Omental fat pad (tissue), 4 donors: ENCODE results near the gene MPPED2. TPM values are rescaled to one million over a fixed set of nuclear protein-coding genes. Genes with fewer than 3 reads are reported as not detected.

Source experiments
- ATAC-seq: fragments of 150-250 bp; one replicate; pipeline ENCODE4 v1.9.1; 2016; ENCODE audit warnings: mild to moderate bottlenecking, moderate library complexity; ENCODE audit not compliant: low FRiP score
- DNase-seq: peaks from one replicate; pipeline ENCODE4 v3.0.0-alpha.2; 2019; ENCODE audit warnings: low spot score
- total RNA-seq, 4 donors: library from RNA; depleted of rRNA; stranded (reverse); fragments of >200 nt; gene quantifications; one replicate each; pipeline ENCODE4 v1.1.0, GENCODE V29; 2016
- TF ChIP-seq, protein P1 (sequence below), 3 donors: fragments of 450-650 bp; IDR thresholded peaks; one replicate each; pipeline ENCODE4 v1.5.1; 2016 to 2017; ENCODE audit warnings: antibody characterized with exemption in 3 of 3, mild to moderate bottlenecking in 3 of 3, moderate library complexity in 2 of 3

The MPPED2 gene
- total RNA-seq, 4 donors from 2014 or later = 5.6 to 12.0 (median 8.7) TPM

DNA sequence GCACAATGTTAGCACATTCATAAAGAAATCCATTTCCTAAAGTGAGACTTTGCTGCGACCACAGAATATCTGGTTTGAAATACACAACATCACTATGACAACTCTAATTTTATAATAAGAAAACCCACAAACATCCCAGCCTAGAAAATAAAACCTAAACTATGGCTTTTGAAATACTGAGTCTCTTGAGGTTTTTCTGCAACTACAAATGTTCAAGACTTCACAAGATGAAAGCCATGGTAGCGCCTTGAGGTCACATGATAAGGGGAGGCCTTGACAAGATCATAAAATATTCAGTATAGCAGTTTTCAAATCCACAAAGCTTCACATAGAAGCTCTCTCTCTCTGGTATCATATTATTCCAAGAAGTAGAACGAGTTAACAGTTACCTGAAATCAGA is 126.8 kb downstream of the MPPED2 start:
- ATAC-seq (no peak), DNase-seq (no peak)
- TF ChIP-seq, protein P1, sequence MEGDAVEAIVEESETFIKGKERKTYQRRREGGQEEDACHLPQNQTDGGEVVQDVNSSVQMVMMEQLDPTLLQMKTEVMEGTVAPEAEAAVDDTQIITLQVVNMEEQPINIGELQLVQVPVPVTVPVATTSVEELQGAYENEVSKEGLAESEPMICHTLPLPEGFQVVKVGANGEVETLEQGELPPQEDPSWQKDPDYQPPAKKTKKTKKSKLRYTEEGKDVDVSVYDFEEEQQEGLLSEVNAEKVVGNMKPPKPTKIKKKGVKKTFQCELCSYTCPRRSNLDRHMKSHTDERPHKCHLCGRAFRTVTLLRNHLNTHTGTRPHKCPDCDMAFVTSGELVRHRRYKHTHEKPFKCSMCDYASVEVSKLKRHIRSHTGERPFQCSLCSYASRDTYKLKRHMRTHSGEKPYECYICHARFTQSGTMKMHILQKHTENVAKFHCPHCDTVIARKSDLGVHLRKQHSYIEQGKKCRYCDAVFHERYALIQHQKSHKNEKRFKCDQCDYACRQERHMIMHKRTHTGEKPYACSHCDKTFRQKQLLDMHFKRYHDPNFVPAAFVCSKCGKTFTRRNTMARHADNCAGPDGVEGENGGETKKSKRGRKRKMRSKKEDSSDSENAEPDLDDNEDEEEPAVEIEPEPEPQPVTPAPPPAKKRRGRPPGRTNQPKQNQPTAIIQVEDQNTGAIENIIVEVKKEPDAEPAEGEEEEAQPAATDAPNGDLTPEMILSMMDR (IDR thresholded peaks at IDR 0.05) = no peak

DNA sequence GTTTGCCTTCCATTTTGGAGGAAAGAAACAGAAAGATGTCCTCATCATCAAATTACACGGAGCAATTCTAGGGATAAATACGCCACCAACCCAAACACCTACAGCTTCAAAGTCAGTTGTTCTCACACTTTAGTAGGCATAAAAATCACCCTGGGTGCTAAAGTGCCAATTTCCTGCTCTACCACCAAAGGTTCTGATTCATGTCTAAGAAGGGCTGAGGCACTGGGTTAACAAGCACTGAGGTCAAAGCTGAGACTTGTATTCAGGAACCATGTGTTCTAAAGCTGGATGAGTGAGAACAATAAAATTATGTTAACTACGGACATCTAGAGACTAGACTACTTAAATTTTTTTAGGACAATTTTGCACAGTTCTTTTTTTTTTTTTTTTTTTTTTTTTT is 127.6 kb downstream of the MPPED2 start:
- ATAC-seq (no peak), DNase-seq (no peak)
- TF ChIP-seq, protein P1 (IDR thresholded peaks at IDR 0.05) = no peak

DNA sequence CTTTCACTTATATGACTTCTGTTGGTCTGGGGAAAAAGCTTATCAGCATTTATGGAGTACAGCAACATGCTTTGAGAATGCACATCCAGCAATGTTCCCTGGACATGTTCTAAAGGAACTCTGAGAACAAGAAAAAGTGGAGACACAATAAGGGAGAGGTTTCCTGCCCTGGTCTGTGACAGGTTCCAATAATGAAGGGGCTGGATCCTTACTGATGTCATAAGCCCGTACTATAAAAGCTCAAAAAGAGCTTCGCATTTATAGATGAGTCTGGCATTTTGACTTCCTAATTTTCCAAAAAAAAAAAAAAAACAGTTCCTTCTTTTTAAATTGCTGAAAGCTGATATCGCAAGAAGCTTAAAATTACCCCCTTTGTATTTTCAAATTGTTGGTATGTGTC is 129.1 kb downstream of the MPPED2 start:
- TF ChIP-seq, protein P1 (IDR thresholded peaks at IDR 0.05) = no peak
- ATAC-seq = no peak
- DNase-seq = no peak

DNA sequence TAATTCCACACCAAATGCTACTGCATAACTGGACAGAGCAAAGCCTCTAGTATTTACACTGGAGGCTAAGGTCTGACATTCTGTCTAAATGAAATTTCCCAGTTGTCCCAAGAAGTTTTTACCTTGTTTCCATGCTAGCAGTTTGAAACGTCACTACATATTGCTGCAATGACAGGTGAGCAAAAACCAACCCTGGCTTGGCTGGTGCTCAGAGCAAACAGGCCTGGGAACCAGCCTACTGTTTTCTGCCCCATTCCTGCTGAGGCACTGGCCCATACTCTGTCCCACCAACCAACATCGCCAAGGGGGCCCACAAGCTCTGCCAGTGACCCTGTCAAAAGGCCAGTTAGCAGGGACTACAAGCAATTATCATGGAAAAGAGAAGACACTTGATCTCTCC is 131.1 kb downstream of the MPPED2 start:
- DNase-seq (no peak), ATAC-seq (no peak)
- TF ChIP-seq, protein P1 (IDR thresholded peaks at IDR 0.05) = no peak

DNA sequence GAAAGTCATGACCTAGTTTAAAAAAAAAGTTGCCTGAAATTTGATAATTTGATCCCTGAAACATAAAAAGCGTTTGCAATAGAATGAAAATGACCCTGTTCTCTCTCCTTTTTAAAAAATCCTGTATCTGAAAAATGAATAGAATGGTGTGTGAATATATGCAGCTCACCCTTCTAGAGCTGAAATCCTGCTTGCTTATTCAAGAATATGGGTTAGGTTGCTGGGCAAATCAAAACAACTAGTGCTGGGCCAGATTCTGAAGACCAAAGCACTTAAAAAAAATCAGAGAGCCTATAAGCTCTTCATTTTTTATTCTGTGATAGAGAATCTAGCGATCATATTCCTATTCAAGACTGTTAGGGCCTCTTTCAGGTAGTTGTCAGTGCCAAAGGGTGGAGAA is 131.6 kb downstream of the MPPED2 start:
- DNase-seq = no peak
- TF ChIP-seq, protein P1 (IDR thresholded peaks at IDR 0.05) = no peak
- ATAC-seq = no peak

DNA sequence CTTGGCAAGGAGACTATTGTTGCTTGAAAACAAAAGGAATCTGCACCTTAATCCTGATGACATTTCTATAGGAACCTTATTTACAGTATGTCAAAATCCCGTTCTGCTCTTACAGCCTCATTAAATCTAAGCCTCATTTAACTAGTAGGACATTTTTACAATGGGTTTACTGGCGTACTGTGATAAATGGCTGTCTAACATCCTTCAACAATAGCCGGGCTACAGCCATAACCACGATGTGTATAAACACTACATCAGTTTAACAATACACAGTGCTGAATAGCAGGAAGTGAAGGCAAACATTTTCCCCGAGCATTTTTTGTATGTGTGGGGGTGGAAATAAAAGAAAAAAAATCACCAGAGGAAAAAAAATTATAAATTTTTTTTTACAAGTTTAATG is 132.0 kb downstream of the MPPED2 start:
- ATAC-seq (no peak), DNase-seq (no peak)
- TF ChIP-seq, protein P1 (IDR thresholded peaks at IDR 0.05) = no peak

DNA sequence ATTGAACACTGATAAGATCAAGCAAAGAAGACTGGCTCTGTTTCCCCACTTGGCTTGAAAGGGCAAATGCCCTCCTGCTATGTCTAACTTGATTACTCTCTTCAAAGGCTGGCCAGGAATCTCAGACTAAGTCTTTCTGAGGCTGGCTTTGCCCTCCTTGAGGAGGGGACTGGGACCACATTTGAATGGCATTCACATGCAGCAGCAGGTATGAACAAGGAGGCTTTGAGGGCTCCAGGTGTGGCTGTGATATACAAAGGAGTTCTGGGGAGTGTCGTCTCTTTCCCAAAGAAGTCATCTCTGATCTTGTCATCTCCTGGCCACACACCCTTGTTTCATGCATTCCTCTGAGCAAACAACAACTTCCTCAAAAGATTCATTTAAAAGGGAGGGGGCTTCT is 132.4 kb downstream of the MPPED2 start:
- TF ChIP-seq, protein P1 (IDR thresholded peaks at IDR 0.05) = no peak
- ATAC-seq = no peak
- no peak for DNase-seq
